K562 (cell line): ENCODE results near the gene CNNM4.

Experiments used
- FOXJ3 ChIP-seq: sonication (generic); formaldehyde crosslinking; IDR thresholded peaks from 2 replicates; pipeline ENCODE4 v1.4.0; 2020; ENCODE audit warnings: mild to moderate bottlenecking, missing genetic modification reagents
- STAT5B ChIP-seq: fragments of 250-450 bp; sonication (Bioruptor Pico); IDR thresholded peaks from 2 replicates; pipeline ENCODE4 v1.8.0; 2021; ENCODE audit warnings: mild to moderate bottlenecking, inconsistent platforms
- TCF7L2 ChIP-seq: fragments of 150-350 bp; IDR thresholded peaks from 2 replicates; pipeline ENCODE4 v1.6.1; 2016; ENCODE audit warnings: low read depth, mild to moderate bottlenecking, low read length, moderate library complexity
- XRCC3 ChIP-seq: fragments of 450-650 bp; IDR thresholded peaks from 2 replicates; pipeline ENCODE4 v1.6.1; 2017; ENCODE audit warnings: mild to moderate bottlenecking, moderate library complexity

- TF ChIP-seq STAT5B (no peak), TCF7L2 (no peak), FOXJ3 (no peak), XRCC3 (no peak)
Observed at GRCh38 chr2:96764253-96764637, 3.5 kb downstream of the CNNM4 start.
